Measurements from ENCODE around the gene ACTR10. TPM values are rescaled to one million over a fixed set of nuclear protein-coding genes. Genes with fewer than 3 reads are reported as not detected.

ACTR10 gene
- total RNA-seq = 41.3 and 53.8 TPM in 2 replicates

DNA sequence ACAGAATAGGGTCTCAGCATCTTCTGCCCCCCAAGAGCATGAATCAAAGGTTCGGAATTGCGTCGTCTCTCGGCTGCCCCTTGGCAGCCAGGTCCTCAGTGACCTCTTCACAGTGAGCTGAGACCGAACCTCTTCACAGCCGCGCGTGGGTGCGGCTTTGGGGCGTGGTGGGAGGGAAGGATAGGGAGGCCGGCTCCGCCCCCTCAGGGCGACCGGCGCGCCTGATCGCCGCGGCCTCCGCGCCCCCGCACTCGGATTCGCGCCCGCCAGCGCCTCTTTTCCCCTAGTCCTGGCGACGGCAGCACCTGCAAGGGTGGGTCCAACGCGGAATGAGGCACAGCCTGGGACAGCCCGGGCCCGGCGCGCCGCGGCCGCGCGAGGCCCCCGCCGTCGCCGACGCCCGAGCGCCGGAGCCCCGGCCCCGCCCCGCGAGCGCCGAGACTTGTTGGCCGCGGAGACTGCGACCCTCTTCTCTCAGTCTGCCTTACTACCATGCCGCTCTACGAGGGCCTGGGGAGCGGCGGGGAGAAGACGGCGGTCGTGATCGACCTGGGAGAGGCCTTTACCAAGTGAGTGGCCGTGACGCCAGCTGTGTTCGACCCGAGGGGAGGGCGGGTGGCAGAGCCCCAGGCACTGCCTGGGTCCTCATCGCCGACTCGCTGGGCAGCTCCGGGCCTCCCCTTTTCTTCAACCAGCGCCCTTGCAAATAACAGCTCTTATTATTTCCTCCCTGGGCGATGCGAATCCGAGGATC lies at the start of gene ACTR10:
Gene ACTR10, plus strand, starts transcription at position 424 of the 754 bp plus-strand sequence. Its CDS starts 69 bp downstream, at position 493.

DNA sequence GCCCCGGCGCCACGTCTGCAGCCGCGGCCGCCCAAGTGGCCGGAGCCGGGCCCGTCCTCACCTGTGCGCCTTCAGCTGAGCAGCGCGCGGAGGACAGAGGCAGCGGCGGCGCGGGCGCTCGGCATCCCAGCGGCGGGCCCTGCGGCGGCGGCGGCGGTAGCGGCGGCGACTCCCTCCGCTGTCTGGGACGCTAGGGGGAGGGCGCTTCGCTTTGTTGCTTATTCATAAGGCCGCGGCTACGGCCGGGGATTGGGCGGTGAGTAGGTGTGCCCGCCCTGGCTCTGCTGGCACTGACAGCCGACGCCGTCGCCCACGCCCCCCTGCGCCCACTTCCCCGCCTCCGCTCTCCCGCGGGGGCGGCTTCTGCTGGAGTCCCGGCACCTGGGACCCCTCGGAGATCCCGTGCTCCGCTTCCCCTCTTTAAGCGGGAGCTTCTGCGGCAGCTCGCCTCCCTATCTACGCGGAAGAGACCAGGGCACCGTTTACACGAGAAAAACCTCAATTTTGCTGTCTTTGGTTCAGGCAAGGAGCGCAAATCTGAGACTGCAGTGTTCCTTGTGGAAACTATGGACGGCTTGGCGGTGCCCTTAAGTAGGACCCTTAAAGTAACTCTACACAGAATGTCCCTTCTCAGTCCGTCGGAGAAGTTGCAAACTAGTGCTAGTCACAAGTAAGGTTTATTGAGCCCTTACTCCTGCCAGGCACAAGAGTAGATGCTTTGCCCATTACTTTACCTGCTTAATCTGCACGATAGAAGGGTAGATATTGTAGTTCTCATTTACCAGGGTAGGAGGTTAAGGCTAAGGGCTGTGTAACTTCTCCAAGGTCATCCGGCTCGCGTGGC lies 47.7 kb upstream of the ACTR10 start, which contains the start of gene ARMH4:
Gene ARMH4, minus strand, starts transcription at position 200 of the 844 bp plus-strand sequence. CDS start 12,855 bp downstream, outside the sequence.

DNA sequence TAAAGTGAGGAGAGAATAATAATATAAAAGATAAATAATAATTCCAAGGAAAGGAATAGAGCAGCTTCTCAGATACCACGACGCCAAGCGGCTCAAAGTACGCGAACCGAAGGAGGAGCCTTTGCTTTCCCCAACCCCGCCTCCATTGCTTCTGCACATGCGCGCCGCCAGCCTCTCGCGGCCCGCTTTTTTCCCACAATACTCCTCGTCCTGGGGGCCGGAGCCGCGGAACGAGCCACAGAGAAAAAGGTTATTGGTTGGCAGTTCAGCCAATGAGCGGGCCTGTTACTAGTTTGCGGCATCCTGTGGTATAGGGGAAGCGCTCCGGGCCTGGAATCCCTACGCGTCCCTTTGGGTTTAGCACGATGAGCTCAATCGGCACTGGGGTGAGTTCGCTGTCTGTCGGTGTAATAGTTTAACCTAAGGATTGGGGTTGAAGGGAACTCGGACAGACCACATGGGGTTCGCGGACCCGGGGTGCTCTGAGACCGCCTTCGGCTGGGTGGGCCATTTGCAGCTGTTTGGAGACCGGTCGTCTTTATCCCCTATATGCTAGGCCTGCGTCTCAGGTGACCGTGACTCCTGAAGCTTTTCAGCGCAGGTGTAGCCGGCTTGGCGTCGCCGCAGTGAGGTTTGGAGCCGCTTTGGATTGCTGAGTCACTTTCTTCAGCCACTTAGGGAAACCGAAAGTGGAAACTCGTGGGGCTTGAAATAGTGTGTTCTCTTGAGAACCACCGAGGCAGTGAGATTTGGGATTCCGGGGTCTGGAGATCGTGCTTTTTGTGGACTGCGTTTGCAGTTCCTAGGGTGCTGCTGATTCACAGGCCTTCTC lies 44.8 kb downstream of the ACTR10 start, which contains the start of gene PSMA3:
Gene PSMA3, plus strand, starts transcription at position 288 of the 832 bp plus-strand sequence. Its CDS starts 78 bp downstream, at position 366.

Other genes with a start within 250 kb of the ACTR10 start
- 0.15 and 1.6 TPM in 2 replicates for gene ARMH4, start 47.9 kb upstream of the ACTR10 start, total RNA-seq
- gene PSMA3, start 44.7 kb downstream of the ACTR10 start, total RNA-seq = 168 and 266 TPM in 2 replicates
- 5.5 and 9.7 TPM in 2 replicates for gene ARID4A, start 98.4 kb downstream of the ACTR10 start, total RNA-seq
- not detected in 2 replicates for gene TOMM20L, start 195.8 kb downstream of the ACTR10 start, total RNA-seq
- 20.8 and 36.6 TPM in 2 replicates for gene TIMM9, start 227.4 kb downstream of the ACTR10 start, total RNA-seq
- gene KIAA0586, start 227.6 kb downstream of the ACTR10 start, total RNA-seq = 16.2 and 23.9 TPM in 2 replicates

All from epithelial cell of umbilical artery (primary cell).